ENCODE data around the gene ZNF684.
"Not testable (repeated sequence)": the region's sequence is repeated elsewhere in the genome, so short reads cannot be mapped to it uniquely, and the experiment has no call there.

Gene ZNF684

DNA sequence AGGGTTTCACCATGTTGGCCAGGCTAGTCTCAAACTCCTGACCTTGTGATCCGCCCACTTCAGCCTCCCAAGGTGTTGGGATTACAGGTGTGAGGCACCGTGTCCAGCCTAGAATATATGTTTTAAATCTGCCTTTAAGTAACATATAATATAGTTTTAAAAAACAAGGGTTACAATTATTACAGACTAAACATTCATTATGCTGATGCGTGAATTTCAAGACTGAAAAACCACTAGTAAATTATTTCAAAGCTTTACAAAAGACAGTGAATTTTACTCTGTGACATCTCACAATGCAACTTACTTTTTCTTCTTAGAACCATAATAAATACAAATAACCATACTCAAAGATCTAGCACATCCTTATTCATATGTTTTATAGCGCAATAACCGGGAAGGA, 24.7 kb downstream of the ZNF684 start:
- H3K4me3 Mint-ChIP-seq = no peak overlapping the region
- H3K27me3 Mint-ChIP-seq = no peaks in the 10 kb centered on the region
- H3K4me1 Mint-ChIP-seq = no peaks in the 10 kb centered on the region
- H3K36me3 Mint-ChIP-seq = peaks cover 2% of the 10 kb centered on the region
- no peak overlapping the region for H3K27ac Mint-ChIP-seq
- no peaks in the 10 kb centered on the region for H3K9me3 Mint-ChIP-seq

- H3K27ac Mint-ChIP-seq, H3K4me3 Mint-ChIP-seq, H3K36me3 Mint-ChIP-seq, H3K27me3 Mint-ChIP-seq, H3K9me3 Mint-ChIP-seq, H3K4me1 Mint-ChIP-seq: not testable (repeated sequence)
Observed at GRCh38 chr1:40558241-40558640, 26.8 kb downstream of the ZNF684 start.

DNA sequence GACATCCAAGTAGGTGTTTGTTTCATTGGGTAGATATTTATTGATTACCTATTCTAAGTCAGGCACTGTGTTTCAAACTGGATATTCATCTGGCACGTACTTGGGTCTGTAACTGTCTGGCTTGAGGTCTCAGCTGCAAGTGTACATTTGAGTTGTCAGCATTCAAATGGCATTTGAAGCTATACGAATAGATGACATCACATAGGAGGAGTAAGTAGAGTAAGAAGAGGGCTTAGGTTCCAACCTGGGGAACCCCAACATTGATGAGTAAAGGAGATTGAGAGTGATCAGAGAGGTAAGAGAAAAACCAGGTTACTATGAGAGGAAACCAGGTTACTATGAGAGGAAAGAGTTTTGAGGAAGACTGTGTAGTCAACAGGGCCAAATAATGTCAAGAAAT, 30.7 kb downstream of the ZNF684 start:
- peaks cover 2% of the 10 kb centered on the region for H3K36me3 Mint-ChIP-seq
- H3K9me3 Mint-ChIP-seq = peaks cover 5% of the 10 kb centered on the region
- H3K4me1 Mint-ChIP-seq = no peaks in the 10 kb centered on the region
- no peak overlapping the region for H3K4me3 Mint-ChIP-seq
- peaks cover 3% of the 10 kb centered on the region for H3K27me3 Mint-ChIP-seq
- H3K27ac Mint-ChIP-seq = no peak overlapping the region

- Mint-ChIP-seq H3K4me3 (no peak overlapping the region), H3K9me3 (peaks cover 5% of the 10 kb centered on the region), H3K27ac (no peak overlapping the region), H3K27me3 (peaks cover 3% of the 10 kb centered on the region), H3K36me3 (peaks cover 2% of the 10 kb centered on the region), H3K4me1 (no peaks in the 10 kb centered on the region)
Observed at GRCh38 chr1:40563266-40563665, 31.8 kb downstream of the ZNF684 start.

- Mint-ChIP-seq H3K9me3 (peaks cover 5% of the 10 kb centered on the region), H3K4me3 (no peak overlapping the region), H3K27ac (no peak overlapping the region), H3K27me3 (peaks cover 3% of the 10 kb centered on the region), H3K4me1 (no peaks in the 10 kb centered on the region), H3K36me3 (peaks cover 2% of the 10 kb centered on the region)
Observed at GRCh38 chr1:40564506-40564905, 33.1 kb downstream of the ZNF684 start.

GRCh38 chr1:40564913-40565312, 33.5 kb downstream of the ZNF684 start:
- Mint-ChIP-seq H3K27me3 (peaks cover 3% of the 10 kb centered on the region), H3K4me3 (no peak overlapping the region), H3K27ac (no peak overlapping the region), H3K36me3 (peaks cover 2% of the 10 kb centered on the region), H3K9me3 (peaks cover 5% of the 10 kb centered on the region), H3K4me1 (no peaks in the 10 kb centered on the region)

GRCh38 chr1:40567825-40568224, 36.4 kb downstream of the ZNF684 start:
- peaks cover 3% of the 10 kb centered on the region for H3K27me3 Mint-ChIP-seq
- H3K27ac Mint-ChIP-seq = no peak overlapping the region
- H3K4me1 Mint-ChIP-seq = no peaks in the 10 kb centered on the region
- H3K4me3 Mint-ChIP-seq = no peak overlapping the region
- peaks cover 2% of the 10 kb centered on the region for H3K36me3 Mint-ChIP-seq
- H3K9me3 Mint-ChIP-seq = peaks cover 5% of the 10 kb centered on the region

DNA sequence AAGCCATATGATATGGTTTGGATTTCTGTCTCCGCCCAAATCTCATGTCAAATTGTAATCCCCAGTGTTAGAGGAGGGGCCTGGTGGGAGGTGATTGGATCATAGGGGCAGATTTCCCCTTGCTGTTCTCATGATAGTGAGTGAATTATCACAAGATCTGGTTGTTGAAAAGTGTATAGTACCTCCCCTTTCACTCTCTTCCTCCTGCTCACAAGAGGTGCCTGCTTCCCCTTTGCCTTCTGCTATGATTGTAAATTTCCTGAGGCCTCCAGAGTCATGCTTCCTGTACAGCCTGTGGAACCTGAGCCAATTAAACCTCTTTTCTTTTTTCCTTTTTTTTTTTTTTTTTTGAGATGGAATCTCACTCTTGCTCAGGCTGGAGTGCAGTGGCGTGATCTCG, 43.4 kb downstream of the ZNF684 start:
- not testable (repeated sequence) for H3K36me3 Mint-ChIP-seq, H3K27ac Mint-ChIP-seq, H3K4me3 Mint-ChIP-seq, H3K27me3 Mint-ChIP-seq, H3K9me3 Mint-ChIP-seq, H3K4me1 Mint-ChIP-seq

DNA sequence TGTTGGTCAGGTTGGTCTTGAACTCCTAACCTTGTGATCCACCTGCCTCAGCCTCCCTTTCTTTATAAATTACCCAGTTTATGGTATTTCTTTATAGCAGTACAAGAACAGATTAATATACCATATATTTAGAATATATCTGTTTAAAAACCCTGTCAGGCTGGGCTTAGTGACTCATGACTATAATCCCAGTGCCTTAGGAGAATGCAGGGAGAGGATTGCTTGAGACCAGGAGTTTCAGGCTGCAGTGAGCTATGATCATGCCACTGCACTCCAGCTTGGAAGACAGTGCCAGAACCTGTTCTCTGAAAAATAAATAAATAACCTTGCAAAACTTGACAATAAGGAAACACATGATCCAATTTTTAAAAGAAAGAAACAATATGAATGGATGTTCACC, 43.9 kb downstream of the ZNF684 start:
- H3K27me3 Mint-ChIP-seq = no peaks in the 10 kb centered on the region
- H3K4me3 Mint-ChIP-seq = no peak overlapping the region
- no peak overlapping the region for H3K27ac Mint-ChIP-seq
- no peaks in the 10 kb centered on the region for H3K9me3 Mint-ChIP-seq
- no peaks in the 10 kb centered on the region for H3K4me1 Mint-ChIP-seq
- H3K36me3 Mint-ChIP-seq = no peaks in the 10 kb centered on the region

- Mint-ChIP-seq H3K36me3 (no peaks in the 10 kb centered on the region), H3K27ac (no peak overlapping the region), H3K4me1 (no peaks in the 10 kb centered on the region), H3K27me3 (no peaks in the 10 kb centered on the region), H3K4me3 (no peak overlapping the region), H3K9me3 (no peaks in the 10 kb centered on the region)
Observed at GRCh38 chr1:40582116-40582515, 50.7 kb downstream of the ZNF684 start.

- Mint-ChIP-seq H3K36me3 (no peaks in the 10 kb centered on the region), H3K27ac (no peak overlapping the region), H3K4me1 (no peaks in the 10 kb centered on the region), H3K27me3 (no peaks in the 10 kb centered on the region), H3K4me3 (no peak overlapping the region), H3K9me3 (no peaks in the 10 kb centered on the region)
Observed at GRCh38 chr1:40583980-40584379, 52.5 kb downstream of the ZNF684 start.

DNA sequence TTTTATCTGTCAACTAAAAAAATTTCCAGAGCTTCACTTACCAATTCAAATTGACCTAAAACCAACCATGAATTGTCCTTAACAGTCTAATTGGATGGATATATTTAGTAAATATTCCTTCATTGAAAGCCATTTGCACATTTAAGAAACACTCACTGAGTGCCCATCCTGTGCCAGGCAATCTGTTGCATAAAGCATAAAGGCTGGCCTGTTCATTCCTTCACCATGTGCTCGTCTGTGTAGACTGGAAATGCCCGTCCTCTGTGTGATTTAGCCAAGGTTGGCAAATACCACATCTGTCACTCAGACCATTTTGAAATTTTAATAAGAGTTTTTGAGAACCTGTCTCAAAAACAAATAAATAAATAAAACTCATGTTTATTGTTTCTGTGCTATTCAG, 57.1 kb downstream of the ZNF684 start:
- H3K27ac Mint-ChIP-seq = no peak overlapping the region
- no peaks in the 10 kb centered on the region for H3K9me3 Mint-ChIP-seq
- no peak overlapping the region for H3K4me3 Mint-ChIP-seq
- no peaks in the 10 kb centered on the region for H3K36me3 Mint-ChIP-seq
- H3K4me1 Mint-ChIP-seq = peaks cover 7% of the 10 kb centered on the region
- peaks cover 2% of the 10 kb centered on the region for H3K27me3 Mint-ChIP-seq

DNA sequence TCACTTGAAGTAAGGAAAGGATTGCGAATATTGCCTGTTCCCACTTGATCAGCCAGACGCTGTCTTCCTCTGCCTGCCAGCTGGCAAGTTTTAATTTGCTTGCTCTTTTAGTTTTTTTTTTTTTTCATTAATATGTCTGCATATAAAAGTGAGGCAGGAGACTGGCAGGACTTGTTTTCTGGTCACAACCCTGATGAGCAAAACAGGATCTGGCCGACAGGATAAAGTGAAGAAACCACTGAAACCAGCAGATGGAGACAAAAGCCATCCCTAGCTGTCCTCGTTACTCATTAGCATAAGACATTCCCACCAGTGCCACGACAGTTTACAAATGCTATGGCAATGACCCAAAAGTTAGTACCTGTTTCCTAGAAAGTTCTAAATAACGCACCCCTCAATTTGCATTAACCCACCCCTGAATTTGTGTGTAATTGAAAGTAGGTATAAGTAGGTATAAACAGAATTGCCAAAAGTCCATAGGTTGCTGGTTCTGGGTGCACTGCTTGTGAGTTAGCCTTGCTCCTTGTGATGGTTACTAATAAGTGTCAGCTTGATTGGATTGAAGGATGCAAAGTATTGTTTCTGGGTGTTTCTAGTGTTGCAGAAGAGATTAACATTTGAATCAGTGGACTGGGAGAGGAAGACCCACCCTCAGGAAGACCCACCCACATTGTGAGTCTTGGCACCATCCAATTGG, 60.8 kb downstream of the ZNF684 start:
- Mint-ChIP-seq H3K27me3 (peaks cover 2% of the 10 kb centered on the region), H3K4me1 (peaks cover 11% of the 10 kb centered on the region), H3K9me3 (no peaks in the 10 kb centered on the region), H3K36me3 (no peaks in the 10 kb centered on the region), H3K27ac (no peak overlapping the region), H3K4me3 (no peak overlapping the region)

- no peak overlapping the region for H3K4me3 Mint-ChIP-seq
- H3K36me3 Mint-ChIP-seq = no peaks in the 10 kb centered on the region
- H3K9me3 Mint-ChIP-seq = no peaks in the 10 kb centered on the region
- peaks cover 11% of the 10 kb centered on the region for H3K4me1 Mint-ChIP-seq
- no peak overlapping the region for H3K27ac Mint-ChIP-seq
- peaks cover 2% of the 10 kb centered on the region for H3K27me3 Mint-ChIP-seq
Observed at GRCh38 chr1:40593449-40594186, 62.2 kb downstream of the ZNF684 start.

GRCh38 chr1:40594187-40594531, 62.7 kb downstream of the ZNF684 start:
- Mint-ChIP-seq H3K4me1 (peaks cover 11% of the 10 kb centered on the region), H3K27ac (no peak overlapping the region), H3K9me3 (no peaks in the 10 kb centered on the region), H3K27me3 (peaks cover 2% of the 10 kb centered on the region), H3K36me3 (no peaks in the 10 kb centered on the region), H3K4me3 (no peak overlapping the region)

DNA sequence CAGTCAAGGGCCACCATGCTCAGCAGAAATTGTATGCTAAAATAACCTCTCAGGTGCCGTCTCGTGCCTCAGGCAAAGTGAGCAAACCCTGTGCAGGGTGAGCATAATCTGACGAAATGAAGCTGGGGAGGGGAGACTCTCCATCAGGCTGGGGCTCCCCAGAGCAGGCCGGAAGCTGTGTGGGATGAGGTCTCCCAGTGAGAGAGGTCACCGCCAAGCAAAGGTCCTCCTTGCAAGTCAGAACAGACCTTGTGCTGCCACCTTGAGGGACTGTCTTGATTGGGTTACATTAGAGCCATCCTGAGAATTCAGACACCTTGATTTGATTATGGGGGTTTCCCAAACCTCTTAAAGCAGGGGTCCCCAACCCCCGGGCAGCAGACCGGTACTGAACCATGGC, 64.2 kb downstream of the ZNF684 start:
- Mint-ChIP-seq H3K27me3 (peaks cover 2% of the 10 kb centered on the region), H3K4me1 (peaks cover 10% of the 10 kb centered on the region), H3K27ac (no peak overlapping the region), H3K36me3 (no peaks in the 10 kb centered on the region), H3K9me3 (no peaks in the 10 kb centered on the region), H3K4me3 (no peak overlapping the region)
